ENCODE measurements around the gene MMP14. TPM values are rescaled to one million over a fixed set of nuclear protein-coding genes. Genes with fewer than 3 reads are reported as not detected.

The MMP14 gene
- total RNA-seq, 4 donors from 2014 or later = 106 to 161 (median 128) TPM

GRCh38 chr14:22830443-22831010, 5.9 kb upstream of the MMP14 start:
- Histone ChIP-seq H3K4me1 (peaks cover 15% of the 10 kb centered on the region), H3K36me3 (peaks cover 9% of the 10 kb centered on the region), H3K4me3 (peak overlapping the region; percentile 59), H3K27ac (no peak overlapping the region), H3K27me3 (no peaks in the 10 kb centered on the region), H3K9me3 (no peaks in the 10 kb centered on the region)
- no peak for DNase-seq (ENCODE audit: low spot score in 2 of 2)
- 23% methylated on average over 3 of the region's 3 CpGs for WGBS
- TF ChIP-seq EP300 (IDR thresholded peaks at IDR 0.05) (no peak), POLR2A (IDR thresholded peaks at IDR 0.05) (no peak), POLR2AphosphoS5 (IDR thresholded peaks at IDR 0.05) (no peak), CTCF (IDR thresholded peaks at IDR 0.05) (no peak)

GRCh38 chr14:22835505-22835904, 880 bp upstream of the MMP14 start:
- Histone ChIP-seq H3K4me1 (peaks cover 37% of the 10 kb centered on the region), H3K27ac (peak overlapping the region; percentile 96), H3K9me3 (no peaks in the 10 kb centered on the region), H3K27me3 (no peaks in the 10 kb centered on the region), H3K4me3 (no peak overlapping the region), H3K36me3 (peaks cover 9% of the 10 kb centered on the region)
- no peak for DNase-seq (ENCODE audit: low spot score in 2 of 2)
- 81% methylated on average over 3 of the region's 3 CpGs for WGBS
- no peak for TF ChIP-seq EP300 (IDR thresholded peaks at IDR 0.05)
- TF ChIP-seq CTCF (IDR thresholded peaks at IDR 0.05) = no peak
- TF ChIP-seq POLR2AphosphoS5 (IDR thresholded peaks at IDR 0.05) = no peak
- TF ChIP-seq POLR2A (IDR thresholded peaks at IDR 0.05) = no peak

GRCh38 chr14:22837114-22837749, 847 bp downstream of the MMP14 start:
- 5% methylated on average over 17 of the region's 57 CpGs for WGBS
- peak overlapping the region; percentile 96 for H3K27ac ChIP-seq
- H3K4me1 ChIP-seq = peaks cover 47% of the 10 kb centered on the region
- TF ChIP-seq EP300 (IDR thresholded peaks at IDR 0.05) (no peak), POLR2A (IDR thresholded peaks at IDR 0.05) (no peak), POLR2AphosphoS5 (IDR thresholded peaks at IDR 0.05) (peak in 1 of 3 donors; percentile 32), CTCF (IDR thresholded peaks at IDR 0.05) (no peak)
- peaks cover 20% of the 10 kb centered on the region for H3K36me3 ChIP-seq
- no peaks in the 10 kb centered on the region for H3K9me3 ChIP-seq
- peak in 1 of 2 donors; percentile 85 for DNase-seq (ENCODE audit: low spot score in 2 of 2)
- H3K4me3 ChIP-seq = peak overlapping the region; percentile 86
- H3K27me3 ChIP-seq = no peaks in the 10 kb centered on the region

GRCh38 chr14:22837750-22838538, 1.6 kb downstream of the MMP14 start:
- Histone ChIP-seq H3K27ac (peak overlapping the region; percentile 96), H3K4me1 (peaks cover 54% of the 10 kb centered on the region), H3K9me3 (no peaks in the 10 kb centered on the region), H3K27me3 (no peaks in the 10 kb centered on the region), H3K36me3 (peaks cover 27% of the 10 kb centered on the region), H3K4me3 (peak overlapping the region; percentile 86)
- DNase-seq (ENCODE audit: low spot score in 2 of 2) = peak; percentile 90
- 12% methylated on average over 17 of the region's 25 CpGs for WGBS
- TF ChIP-seq EP300 (IDR thresholded peaks at IDR 0.05) = no peak
- TF ChIP-seq CTCF (IDR thresholded peaks at IDR 0.05) = no peak
- TF ChIP-seq POLR2AphosphoS5 (IDR thresholded peaks at IDR 0.05) = peak in 1 of 3 donors; percentile 5
- peak in 1 of 2 donors; percentile 79 for TF ChIP-seq POLR2A (IDR thresholded peaks at IDR 0.05)

- peaks cover 58% of the 10 kb centered on the region for H3K4me1 ChIP-seq
- TF ChIP-seq CTCF (IDR thresholded peaks at IDR 0.05) (no peak), POLR2AphosphoS5 (IDR thresholded peaks at IDR 0.05) (no peak), POLR2A (IDR thresholded peaks at IDR 0.05) (no peak), EP300 (IDR thresholded peaks at IDR 0.05) (no peak)
Observed at GRCh38 chr14:22838631-22839041, 2.3 kb downstream of the MMP14 start.

More at GRCh38 chr14:22838631-22839041, 2.3 kb downstream of the MMP14 start:
- peak overlapping the region; percentile 96 for H3K27ac ChIP-seq
- peak overlapping the region; percentile 86 for H3K4me3 ChIP-seq
- H3K36me3 ChIP-seq = peaks cover 32% of the 10 kb centered on the region
- H3K9me3 ChIP-seq = no peaks in the 10 kb centered on the region
- no peaks in the 10 kb centered on the region for H3K27me3 ChIP-seq
- WGBS = 16% methylated on average over 3 of the region's 6 CpGs
- peak in 1 of 2 donors; percentile 81 for DNase-seq (ENCODE audit: low spot score in 2 of 2)

All from suprapubic skin (tissue), 4 donors.